GM10847 (cell line): ENCODE data around the gene RERE.

Source experiments
- POLR2A ChIP-seq: IDR thresholded peaks from 2 replicates; pipeline ENCODE4 v1.6.1; 2011; ENCODE audit not compliant: insufficient read length; ENCODE audit errors: extremely low read depth

Gene RERE

DNA sequence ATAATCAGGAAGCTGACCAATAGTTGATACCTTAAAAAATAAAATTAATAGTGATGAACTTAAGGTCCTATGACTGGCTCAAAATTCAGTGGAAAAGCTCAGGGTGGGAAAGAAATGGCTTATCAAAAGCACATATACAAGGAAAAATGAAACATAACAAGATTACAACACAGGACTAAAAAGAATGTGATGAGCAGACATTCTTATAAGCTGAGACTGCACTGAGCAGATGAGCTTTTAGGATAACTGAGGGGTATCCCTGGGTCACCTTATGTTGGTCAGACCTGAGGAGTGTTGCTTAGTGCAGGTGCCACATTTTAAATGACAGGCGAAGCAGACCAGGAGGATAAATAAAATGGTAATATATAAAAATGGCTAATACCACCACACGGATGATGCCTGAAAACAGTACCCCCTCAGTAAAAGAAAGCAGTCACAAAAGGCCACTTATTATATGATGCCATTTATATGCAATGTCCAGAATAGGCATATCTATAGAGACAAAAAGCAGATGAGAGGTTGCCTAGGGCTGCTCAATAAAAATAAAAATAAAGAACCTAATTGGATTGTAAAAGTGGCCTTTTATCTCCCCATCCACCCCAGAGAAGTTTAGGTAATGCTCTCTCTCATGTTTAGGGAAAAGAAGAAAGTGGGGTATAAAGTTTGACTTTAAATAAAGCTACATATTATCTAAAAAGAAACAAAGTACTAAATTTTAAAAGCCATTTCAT, 335.6 kb downstream of the RERE start:
- no peak for TF ChIP-seq POLR2A

- TF ChIP-seq POLR2A, result no peak
Measured at GRCh38 chr1:8478566-8478965, 338.9 kb downstream of the RERE start.

DNA sequence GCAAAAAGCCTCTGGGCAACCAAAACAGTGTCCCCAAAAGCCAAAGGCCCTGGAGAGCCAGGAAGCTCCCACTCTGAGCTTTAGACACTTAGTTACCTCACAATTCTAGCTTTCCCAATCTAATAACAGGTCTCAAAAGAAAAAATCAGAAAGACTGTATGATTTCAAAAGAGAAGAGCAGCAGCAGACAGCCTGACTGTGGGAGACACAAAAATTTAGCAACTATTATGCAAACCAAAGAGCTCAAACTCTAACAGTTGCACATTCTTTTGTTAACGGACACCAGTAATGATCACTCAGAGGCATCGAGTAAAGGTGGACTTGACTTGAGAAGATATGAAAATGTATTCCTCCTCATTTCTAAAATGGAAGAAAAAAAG, 339.5 kb downstream of the RERE start:
- no peak for TF ChIP-seq POLR2A

GRCh38 chr1:8477166-8477982, 340.1 kb downstream of the RERE start:
- no peak for TF ChIP-seq POLR2A

GRCh38 chr1:8476006-8476405, 341.4 kb downstream of the RERE start:
- no peak for TF ChIP-seq POLR2A

GRCh38 chr1:8474369-8474768, 343.1 kb downstream of the RERE start:
- TF ChIP-seq POLR2A, result no peak

DNA sequence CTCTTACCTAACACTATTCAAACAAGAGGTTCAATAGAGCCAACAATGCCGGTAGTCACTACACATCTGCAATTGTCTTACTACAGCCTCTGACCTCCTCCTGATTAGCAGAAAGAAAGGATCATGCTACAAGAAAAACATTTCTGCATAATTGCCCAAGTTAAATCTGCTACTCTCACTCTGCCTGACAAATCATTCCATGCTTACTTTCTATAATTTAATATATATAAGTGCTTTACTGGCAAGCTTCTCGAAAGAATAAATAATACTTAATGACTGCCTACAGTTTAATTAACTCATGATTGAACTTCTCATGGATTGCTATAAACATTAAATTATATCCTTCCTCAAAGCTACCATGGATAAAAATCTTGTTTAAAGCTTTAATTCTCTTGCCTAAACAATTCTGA, 343.5 kb downstream of the RERE start:
- no peak for TF ChIP-seq POLR2A

DNA sequence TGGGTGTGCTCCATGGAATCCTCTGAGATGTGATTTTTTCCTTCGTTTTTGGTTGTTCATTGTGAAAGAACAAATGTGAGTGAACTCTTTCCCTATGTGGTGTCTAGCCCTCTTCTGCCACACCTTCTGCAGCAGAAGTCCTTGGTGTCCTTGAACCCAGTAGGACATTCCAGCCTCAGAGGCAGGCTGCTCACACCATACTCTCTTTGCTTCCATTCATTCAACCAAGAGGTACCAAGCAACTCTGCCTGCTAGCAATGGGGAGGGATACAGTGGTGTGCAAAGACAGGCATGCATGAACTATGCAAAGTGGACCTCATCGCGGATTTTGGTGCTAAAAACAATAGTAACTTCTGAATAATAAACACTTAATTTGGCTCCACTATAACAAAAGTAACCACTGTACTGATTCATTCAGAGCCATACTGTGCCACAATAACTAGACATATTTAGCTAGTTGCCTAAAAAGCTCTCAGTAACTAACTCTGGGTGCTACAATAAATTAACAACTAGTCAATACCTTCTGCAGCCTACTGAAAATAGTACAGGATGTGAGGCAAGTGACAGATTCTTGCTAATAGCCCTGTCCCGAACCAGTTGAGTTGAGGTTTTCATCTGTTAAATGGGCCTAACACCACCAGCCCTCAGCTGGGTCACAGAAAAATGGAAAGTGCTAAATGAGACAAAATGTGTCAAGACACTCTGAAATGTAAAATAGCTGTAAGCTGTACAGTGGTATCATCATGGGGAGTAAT, 344.1 kb downstream of the RERE start:
- TF ChIP-seq POLR2A, result no peak

DNA sequence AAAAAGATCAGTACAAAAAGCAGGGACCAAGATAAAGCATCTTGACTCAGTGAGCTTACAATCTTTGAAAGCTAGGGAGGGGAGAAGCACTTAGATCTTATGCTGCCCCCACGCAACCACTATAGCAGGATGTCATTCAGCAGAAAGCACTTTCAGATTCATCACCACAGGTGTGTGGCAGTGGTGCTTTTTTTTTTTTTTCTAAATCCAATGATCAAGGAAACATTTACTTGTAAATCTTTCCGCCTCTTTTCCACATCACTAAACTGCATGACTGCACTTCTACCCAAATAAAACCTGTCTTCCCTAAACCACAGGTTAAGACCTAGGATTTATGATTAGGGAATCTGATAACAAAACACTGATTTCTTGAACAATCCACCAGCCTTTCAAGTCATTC, 344.8 kb downstream of the RERE start:
- no peak for TF ChIP-seq POLR2A

GRCh38 chr1:8471451-8471850, 346.0 kb downstream of the RERE start:
- TF ChIP-seq POLR2A, result no peak

- no peak for TF ChIP-seq POLR2A
Measured at GRCh38 chr1:8468751-8469150, 348.7 kb downstream of the RERE start.

GRCh38 chr1:8467308-8467707, 350.1 kb downstream of the RERE start:
- TF ChIP-seq POLR2A, result no peak

- no peak for TF ChIP-seq POLR2A
Measured at GRCh38 chr1:8465692-8466091, 351.7 kb downstream of the RERE start.

GRCh38 chr1:8465013-8465412, 352.4 kb downstream of the RERE start:
- TF ChIP-seq POLR2A, result no peak

DNA sequence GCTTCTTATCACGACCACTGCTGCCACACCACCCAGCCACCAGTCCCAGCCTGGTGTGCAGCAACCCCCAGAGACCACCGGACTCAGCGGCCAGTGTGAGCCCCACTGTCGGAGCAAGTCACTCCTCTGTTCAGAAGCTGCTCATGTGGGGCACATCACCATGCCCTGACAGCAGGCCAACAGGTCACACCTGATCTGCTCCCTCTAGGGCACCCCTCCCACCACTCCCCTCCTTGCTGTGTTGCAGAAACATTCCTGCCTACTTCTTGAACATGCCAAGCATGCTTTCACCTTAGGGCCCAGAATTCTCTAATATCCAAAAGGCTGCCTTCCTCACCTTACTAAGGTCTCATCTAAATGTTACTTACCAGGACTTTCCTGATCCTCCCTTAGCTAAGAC, 353.1 kb downstream of the RERE start:
- TF ChIP-seq POLR2A, result no peak
